Measurements from ENCODE around the gene FZD7.

FZD7 gene

DNA sequence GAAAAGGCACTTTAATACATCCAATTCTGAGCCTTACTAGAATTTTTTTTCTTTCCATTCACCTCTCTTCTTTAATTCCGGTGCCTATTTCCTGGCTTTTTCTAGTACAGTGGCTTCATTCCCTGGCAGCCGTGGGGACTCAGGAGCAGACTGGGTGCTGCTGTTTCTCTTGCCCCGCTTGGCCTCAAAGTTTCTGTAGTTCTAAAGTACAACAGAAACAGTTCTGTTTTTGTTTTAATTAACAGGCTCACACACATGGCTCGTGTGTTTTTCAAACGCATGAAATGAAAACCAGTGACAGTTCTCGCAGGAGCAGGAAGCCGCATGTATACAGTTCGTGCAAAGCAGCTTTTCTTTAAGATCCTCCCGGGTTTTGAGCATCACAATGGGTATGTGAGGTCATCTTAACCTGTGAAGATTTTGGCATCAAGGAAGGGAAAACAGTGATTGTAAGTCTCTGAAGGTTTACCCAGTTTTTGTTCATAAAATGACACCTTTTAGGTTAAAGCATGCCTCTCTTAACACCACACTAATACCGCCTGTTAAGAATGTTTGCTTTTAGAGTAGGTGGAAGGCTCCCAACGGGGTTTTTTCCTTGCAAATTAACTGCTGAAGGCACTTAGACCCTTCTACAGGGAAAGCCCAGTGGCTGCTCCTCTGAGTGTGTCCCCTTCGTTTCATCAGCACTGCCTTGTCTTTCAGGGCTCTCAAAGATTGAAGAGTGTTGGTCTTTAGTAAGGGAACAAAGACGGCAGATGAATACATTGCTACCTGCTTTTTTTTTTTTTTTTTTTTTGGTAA is 5.8 kb downstream of the FZD7 start:
- DNase-seq = no peak

DNA sequence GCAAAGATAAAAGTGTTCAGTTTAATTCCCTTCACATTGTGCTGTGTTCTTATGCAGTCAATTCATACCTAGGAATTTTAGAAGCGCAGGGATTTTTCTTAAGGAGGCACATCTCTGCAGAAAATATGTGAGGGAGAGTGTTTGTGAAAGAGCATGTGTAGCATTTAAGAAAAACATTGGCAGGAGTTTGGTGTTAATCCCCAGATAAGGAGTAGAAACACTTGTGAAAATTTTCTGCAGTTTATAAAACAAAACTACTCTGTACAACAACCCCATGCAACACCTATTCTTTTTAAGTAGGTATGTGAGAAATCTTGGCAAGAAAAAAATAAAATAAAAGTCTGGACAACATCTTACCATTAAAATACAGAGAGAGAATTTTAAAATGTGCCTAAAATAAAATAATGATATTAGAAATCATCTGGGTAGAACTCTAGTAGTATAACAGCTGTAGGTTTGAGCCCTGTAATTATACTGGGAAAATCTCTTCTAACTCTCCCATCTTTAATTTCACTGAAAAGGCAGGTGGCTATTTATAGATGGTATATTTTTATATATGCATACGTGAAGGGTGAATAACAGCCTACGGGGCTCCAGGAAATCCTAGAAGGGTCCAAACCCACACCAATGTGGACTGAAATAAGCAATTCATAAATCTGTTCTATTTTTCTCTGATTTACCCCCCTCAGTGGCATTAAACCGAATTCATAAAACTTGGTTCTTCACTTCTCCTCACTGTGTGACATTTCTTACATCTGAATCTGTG is 6.6 kb downstream of the FZD7 start:
- DNase-seq = no peak

DNA sequence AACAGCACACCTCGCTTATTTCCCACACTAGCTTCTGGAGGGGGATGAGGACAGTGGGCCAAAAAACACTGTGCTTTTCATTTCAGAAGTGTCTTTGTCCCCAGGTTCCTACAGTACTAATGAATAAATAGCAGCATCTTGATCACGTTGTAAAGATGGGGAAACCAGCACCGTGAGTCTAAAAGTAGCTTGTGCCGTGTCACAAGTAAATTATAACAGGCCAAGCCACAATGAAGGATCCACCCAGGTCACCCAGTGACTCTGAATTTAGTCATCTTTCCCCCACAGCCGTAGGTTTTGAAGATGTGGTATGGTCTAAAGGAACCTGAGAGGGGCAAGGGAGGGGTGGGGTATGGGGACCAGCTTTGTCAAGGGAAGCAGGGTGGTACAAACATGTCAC is 8.8 kb downstream of the FZD7 start:
- DNase-seq = no peak

DNA sequence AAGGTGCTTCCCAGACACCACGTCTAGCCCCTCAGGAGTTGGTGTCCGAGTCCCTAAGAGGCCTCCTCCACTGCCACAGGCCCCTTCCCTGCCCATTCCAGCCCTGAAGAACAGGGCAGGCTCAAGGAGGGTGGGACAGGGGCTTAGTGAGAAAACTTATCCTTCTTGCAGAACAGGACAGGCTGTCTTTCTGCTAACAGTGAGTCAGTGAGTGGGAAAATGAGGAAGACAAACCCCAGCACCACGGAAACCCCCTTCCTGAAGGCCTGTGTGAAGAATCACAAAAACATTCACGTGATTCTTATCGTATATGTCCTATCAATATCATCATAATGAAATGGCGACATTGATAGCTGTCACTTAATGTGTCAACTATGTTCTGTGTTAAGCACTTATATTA is 9.8 kb downstream of the FZD7 start:
- DNase-seq = no peak

DNA sequence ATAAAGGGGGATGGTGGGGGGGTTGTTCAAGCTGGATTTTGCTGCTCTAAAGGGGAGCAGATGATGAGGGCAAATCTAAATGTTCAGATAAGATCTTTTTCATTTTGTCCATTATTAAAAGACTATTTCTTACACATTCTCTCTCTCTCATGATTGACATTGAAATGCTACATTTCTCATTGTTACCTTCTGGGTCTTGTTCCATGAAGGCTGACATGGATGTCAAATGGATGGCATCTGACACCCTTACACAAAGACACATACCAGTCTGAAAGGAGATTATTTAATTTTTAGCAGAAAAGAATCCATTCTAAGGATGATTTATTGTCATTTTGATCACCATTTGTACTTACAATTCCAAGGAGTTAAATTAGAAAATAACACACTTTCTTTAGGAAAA is 11.1 kb downstream of the FZD7 start:
- DNase-seq = no peak

DNA sequence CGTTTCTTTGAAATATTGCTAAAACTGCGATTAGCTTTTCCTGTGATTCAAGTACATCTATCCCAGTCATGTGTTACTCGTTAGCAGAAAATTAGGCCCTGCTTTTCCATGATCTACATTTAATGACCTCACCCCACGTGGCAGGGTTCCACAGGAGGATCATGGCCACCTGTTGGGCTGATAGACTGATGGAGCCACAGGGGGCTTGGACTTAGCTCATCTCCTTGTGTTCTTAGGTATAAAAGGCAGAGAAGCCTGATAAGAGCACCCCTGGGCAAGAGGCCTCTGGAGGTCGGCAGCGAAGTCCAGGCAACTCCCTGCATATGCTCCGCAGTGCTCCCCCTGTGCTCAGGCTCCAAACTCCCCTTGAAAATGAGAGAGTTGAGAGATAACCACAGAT is 12.9 kb downstream of the FZD7 start:
- no peak for DNase-seq

DNA sequence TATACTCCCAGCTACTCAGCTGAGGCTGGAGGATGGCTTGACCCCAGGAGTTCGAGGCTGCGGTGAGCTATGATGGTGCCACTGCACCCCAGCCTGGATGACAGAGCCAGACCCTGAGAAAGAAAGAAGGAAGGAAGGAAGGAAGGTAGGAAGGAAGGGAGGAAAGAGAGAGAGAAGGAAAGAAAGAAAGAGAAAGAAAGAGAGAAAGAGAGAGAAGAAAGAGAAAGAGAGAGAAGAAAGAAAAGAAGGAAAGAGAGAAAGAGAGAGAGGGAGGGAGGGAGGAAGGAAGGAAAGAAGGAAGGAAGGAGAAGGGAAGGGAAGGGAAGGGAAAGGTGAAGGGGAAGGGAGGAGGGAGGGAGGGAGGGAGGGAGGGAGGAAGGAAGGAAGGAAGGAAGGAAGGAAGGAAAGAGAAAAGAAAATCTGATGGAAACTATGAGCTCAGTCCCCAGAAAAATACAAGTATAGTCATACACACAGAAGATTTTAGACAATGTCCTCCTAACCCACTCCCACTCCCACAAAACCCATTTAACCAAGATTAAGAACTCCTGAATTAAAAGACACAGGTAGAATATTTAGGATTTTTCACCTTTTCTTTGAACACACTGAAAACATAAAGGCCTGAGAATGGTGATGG is 15.6 kb downstream of the FZD7 start:
- no peak for DNase-seq

DNA sequence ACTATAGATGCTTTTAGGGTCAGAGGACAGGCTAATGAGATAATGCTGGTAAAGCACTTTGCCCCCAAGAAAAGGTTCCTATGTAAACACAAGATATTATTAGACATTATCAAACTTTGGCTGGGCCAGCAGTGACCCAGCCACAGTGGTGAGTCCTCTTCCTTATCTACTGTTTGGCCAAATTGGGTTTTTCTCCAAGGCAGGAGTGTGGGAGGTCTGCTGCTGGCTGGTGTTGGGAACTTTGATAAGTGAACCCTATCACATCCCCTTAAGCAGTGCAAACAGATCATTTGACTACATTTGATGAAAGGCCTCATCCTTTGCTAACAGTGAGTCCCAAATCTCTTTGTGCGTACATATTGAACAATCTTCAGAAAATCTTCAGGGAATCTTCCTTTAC is 16.2 kb downstream of the FZD7 start:
- no peak for DNase-seq

DNA sequence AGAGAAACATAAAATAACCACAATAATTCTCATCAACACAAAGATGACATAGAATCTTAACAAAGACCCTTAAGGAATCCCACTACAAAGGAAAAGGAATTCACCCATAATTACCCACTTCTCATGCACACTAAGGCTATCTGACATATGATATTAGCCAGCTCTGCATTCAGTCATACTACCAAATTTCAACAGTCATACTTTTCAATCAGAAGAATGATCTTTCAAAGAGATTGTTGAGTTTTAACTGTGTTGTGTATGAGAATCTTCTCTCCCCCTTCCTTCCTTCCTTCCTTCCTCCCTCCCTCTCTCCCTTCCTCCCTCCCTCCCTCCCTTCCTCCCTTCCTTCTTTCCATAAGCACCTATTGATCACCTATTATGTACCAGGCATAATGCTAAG is 17.0 kb downstream of the FZD7 start:
- DNase-seq = no peak

DNA sequence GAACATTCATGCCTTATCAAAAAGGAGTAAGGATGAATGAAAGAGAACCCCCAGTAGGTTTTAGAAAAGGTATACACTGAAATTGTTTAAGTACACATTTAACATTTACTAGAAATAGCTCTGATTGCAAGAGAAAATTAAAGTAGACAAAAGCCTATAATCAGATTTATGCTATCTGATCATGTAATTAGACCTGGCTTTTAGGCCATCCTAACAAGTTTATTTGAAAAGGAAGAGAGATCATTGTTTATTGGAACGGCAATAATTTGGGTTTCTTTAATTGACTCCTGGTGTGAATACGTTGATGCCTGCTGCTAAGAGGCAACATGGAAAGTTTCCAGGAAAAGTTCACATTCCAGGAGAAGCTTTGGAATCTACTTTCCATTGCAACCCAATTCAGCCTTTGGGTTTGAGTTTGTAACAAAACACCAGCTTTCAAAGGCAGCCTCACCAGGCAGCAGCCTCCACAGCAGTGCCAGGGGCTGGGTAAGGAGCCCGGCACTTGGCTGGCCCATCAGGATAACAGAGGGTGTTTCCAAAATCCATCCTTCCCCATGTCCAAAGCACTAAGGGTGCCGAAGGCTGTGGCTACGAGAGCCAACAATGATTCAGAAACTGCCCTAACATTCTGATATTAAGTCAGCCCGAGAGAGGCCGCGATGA is 18.0 kb downstream of the FZD7 start:
- no peak for DNase-seq

DNA sequence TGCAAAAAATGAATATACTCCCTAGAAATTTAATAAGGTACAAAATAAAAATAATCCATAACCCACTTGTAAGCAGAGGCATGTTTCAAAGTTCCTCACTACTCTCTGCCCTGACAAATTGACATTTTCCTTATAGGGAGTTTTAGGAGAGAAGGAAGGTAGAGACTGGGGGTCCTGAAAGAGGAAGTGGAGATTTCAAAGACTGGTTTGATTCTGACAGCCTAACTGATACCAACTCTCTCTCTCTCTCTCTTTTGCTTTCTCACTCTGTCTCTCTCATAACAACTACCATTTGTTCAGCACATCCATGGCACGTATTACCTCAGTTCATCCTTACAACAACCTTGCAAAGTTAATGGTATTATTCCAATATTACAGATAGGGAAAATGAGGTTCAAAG is 18.6 kb downstream of the FZD7 start:
- no peak for DNase-seq

DNA sequence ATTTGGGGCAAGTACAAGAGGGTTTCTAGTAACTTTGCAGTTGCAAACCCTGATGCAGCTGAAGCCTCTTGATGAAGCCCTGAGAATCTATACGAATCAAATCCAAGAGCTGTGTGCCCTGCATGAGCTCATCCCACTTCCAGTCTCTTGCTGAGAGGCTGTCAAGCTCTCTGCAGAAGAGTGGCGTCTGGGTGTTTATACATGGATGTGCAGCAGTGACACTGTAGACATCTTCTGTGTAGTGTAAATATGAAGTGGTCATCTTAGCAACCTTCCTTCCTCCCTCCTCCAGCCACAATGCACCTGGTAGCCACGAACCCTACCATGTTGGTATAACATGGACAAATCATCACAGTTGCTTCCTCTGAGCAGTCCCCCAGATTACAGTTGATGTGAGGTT is 21.0 kb downstream of the FZD7 start:
- DNase-seq = no peak

DNA sequence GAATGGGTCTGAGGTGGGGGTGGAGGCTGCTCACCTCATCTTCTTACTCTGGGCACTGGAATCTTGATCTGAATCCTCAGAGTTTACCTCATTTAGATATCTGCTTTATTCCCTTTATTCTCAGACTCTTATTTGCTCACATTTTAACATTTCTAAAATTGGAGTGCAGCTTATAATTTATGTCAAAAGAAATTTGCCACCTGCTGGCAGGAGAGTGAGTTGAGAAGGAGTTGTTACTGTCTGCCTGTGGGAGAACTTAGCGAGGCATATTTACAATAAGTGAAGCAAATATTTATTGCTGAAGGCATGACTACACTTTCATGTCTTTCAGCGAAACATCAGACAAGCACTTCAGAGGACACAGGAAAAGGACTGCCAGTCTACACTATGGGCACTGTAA is 23.0 kb downstream of the FZD7 start:
- DNase-seq = no peak

DNA sequence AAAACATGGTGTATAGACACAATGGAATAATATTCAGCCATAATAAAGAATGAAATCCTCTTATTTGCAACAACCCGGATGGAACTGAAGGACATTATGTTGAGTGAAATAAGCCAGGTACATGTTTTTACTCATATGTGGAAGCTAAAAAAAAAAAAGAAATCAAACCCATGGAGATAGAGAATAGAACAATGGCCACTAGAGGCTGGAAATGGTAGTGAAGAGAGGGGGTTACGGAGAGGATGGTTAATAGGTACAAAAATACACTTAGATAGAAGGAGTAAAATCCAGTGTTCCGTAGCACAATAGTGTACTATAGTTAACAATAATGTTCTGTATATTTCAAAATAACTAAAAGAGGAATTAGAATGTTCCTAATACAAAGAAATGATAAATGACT is 26.6 kb downstream of the FZD7 start:
- no peak for DNase-seq

DNA sequence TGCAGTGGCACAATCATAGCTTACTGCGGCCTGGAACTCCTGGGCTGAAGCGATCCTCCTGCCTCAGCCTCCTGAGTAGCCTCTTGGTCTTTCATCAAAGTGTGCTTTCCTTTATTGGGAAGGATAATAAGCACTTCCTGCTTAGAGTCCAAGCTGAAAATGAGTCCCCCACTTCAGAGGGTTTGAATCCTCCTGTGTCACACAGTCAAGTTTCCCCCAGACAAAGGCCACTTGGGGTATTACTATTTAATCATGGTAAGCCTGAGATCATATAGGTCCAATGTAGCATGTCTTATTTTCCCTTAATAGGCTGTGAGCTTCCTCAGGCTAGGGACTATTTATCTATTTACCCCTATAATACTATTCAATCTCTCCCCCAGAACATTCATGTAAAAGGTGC is 28.0 kb downstream of the FZD7 start:
- no peak for DNase-seq

DNA sequence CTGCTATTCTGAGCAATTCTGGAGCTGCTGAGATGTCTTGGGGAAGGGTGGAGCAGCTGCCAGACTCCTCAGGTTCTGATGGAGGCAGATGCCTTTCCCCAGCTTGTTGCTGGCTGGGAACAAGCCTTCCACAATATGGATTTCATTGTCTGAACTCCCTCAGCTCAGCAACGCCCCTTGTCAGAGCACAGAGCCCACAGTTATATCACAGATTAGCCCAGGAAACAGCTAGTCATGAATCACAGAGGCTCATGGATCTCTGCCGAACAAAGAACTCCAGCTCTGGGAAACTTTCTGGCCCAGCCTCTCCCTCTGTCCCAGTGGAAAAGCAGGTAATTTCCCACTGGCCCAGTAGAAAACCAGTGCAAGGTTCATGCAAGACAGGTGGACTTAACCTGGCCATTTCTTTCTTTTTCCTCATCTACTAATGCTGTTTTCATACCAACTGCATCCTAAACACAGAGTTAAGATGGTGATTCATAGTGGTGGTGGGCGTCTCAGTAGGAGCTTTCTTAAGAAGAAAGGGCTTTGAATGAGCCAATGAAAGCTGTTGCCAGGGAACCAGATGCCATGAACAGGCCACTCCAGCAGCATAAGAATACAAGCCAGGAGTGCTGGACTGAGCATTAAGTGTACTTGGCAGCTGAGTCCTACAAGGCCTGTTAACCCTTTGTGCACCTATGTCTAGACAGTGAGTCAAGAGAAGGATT is 30.7 kb downstream of the FZD7 start:
- no peak for DNase-seq

DNA sequence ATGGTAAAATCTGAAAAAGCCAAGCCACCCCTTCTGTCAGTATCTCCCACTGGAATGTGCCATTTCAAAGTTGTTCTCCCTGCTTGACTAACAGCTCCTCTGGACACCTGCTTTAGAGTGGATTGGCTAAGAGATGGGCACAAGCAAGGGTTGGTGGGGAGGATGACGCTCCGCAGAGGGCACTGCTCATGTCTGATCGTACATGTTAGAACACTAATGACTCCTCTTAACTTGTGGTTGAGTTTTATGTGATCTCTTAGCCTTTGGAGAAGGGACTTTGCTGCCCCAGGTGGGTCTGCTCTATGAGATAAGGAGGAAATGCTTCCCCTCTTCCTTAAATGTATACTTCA is 31.2 kb downstream of the FZD7 start:
- DNase-seq = no peak

DNA sequence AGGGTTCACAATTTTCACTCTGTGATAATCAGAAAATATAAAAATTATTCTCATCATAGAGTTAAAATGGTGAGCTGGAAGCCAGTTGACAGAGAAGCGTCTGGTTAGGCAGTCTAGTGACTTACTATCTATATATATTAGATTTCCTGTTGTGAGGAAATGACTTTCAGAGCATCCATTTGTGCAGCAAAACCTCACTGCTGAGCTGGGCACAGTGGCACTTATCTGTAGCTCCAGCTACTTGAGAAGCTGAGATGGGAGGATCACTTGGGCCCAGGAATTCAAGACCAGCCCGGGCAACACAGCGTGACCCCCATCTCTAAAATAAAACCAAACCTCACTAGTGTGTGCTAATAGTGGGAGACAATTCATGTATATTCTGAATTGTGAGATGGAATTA is 32.2 kb downstream of the FZD7 start:
- DNase-seq = no peak

DNA sequence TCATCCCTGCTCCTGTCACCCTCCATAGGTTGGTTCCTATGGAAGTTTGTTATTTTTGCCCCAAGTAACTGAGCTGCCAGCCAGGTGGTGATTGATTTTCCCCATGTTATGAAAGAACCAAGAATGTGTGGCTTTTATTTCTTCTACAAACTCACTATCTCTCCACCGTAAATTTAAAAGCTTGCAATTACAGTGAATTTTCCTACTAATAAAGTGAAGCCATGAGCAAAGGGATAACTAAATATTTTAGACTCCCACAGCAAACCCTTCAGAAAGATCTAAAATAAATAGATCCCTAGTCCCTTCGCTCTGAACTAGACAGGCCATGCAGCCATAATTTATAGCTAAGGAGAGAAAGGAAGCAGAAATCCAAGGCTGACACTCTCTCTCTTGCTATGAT is 33.2 kb downstream of the FZD7 start:
- DNase-seq = no peak

DNA sequence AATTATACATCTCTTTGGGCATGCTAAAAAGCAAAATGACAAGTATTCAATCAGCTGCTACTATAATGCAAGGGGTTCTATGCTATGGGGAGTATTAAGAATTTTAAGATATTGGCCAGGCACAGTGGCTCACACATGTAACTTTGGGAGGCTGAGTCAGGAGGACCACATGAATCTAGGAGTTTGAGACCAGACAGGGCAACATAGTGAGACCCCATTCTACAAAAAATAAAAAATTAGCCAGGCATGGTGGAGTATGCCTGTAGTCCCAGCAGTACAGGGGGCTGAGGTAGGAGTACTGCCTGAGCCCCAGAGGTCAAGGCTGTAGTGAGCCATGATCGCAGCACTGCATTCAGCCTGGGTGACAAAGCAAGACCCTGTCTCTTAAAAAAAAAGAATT is 33.9 kb downstream of the FZD7 start:
- DNase-seq = no peak

DNA sequence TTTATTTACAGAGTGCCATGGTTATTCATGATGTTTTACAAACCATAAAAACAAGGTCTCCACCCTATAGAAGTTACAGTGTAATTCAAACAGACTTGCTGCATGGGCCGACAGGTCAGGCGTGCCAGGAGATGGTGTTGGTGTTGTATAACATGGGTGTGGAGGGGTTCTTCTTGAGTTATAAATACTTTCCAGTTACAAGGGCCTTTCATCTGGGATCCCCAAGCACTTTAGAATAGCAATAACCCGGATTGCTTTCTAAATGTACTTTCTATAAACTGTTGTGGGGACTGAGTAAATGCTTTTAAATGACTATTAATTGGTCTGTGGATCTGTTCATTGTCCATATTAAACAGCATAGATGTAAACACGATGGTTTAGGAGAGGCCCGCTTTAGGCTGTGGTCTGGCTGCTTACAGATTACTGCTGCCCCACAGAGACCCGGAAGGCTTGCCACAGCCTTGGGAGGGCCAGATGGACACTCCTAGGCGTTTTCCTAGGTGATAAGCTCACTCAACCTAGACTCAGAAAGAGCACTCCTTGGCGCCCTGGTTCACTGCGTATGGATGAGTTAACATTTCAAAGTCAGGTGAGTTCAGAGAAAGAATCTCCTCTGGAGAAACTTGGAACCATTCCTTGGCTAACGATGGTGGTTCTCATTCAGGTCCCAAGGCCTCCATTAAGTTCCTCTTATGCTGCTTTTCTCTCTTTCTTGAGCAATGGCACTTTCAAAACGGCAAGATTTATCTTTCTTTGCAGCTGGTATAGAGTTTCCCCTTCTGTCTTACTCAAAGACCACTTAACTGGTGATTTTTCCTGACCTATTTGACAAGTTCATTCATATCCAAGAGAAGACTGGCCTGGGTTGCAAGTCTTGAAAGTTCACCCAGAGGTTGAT is 35.8 kb downstream of the FZD7 start:
- no peak for DNase-seq

DNA sequence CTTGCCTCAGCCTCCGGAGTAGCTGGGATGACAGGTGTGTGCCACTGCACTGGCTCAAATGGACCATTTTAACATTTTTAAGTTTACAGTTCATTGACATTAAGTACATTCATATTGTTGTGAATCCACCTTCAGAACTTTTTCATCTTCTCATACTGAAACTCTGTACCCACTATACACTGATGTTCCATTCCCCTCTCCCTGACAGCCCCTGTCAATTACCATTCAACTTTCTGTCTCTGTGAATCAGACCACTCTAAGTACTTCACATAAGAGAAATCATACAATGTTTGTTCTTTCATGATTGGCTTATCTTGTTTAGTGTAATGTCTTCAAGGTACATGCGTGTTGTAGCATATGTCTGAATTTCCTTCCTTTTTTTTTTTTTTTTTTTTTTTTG is 37.5 kb downstream of the FZD7 start:
- DNase-seq = no peak

Data from NCI-H774 (cell line).